ENCODE results near the gene IL17RC.

IL17RC gene

GRCh38 chr3:9886328-9886727 lies 30.6 kb upstream of the IL17RC start:
- Histone ChIP-seq H3K9me2 (ENCODE audit: low read depth, low read length) (no peaks in the 10 kb centered on the region), H3F3A (ENCODE audit: insufficient read depth, low read length) (no peaks in the 10 kb centered on the region), H3K4me3 (ENCODE audit: low read depth, low read length, poor library complexity, severe bottlenecking) (no peak overlapping the region), H3K4me2 (ENCODE audit: low read length) (no peak overlapping the region), H3K79me2 (ENCODE audit: insufficient read depth, low read length) (peaks cover 7% of the 10 kb centered on the region), H3K4me1 (ENCODE audit: insufficient read depth, low read length, severe bottlenecking) (peaks cover 9% of the 10 kb centered on the region), H2AFZ (ENCODE audit: low read length) (no peak overlapping the region), H3K36me3 (ENCODE audit: insufficient read depth, low read length) (no peaks in the 10 kb centered on the region), H3K9ac (ENCODE audit: low read length) (no peak overlapping the region), H3K27me3 (ENCODE audit: insufficient read depth, low read length) (peaks cover 4% of the 10 kb centered on the region; the same call in 1 of the 2 replicates), H3K9me3 (ENCODE audit: low read length) (no peaks in the 10 kb centered on the region), H3K27ac (ENCODE audit: low read depth, low read length, poor library complexity, severe bottlenecking) (no peak overlapping the region), H4K20me1 (ENCODE audit: insufficient read depth, low read length) (no peaks in the 10 kb centered on the region)
- TF ChIP-seq CTCF (IDR thresholded peaks at IDR 0.05; ENCODE audit: low read length), result no peak
- TF ChIP-seq EZH2 (IDR thresholded peaks at IDR 0.05; ENCODE audit: borderline replicate concordance, low read length), result no peak

GRCh38 chr3:9887480-9887879 lies 29.4 kb upstream of the IL17RC start:
- H3K79me2 ChIP-seq (ENCODE audit: insufficient read depth, low read length), result peaks cover 12% of the 10 kb centered on the region
- H3K27ac ChIP-seq (ENCODE audit: low read depth, low read length, poor library complexity, severe bottlenecking), result no peak overlapping the region
- peaks cover 4% of the 10 kb centered on the region; the same call in 1 of the 2 replicates for H3K27me3 ChIP-seq (ENCODE audit: insufficient read depth, low read length)
- H3K9me3 ChIP-seq (ENCODE audit: low read length), result no peaks in the 10 kb centered on the region
- peaks cover 13% of the 10 kb centered on the region for H3K4me1 ChIP-seq (ENCODE audit: insufficient read depth, low read length, severe bottlenecking)
- no peak overlapping the region for H3K4me3 ChIP-seq (ENCODE audit: low read depth, low read length, poor library complexity, severe bottlenecking)
- H3K9me2 ChIP-seq (ENCODE audit: low read depth, low read length), result no peaks in the 10 kb centered on the region
- no peaks in the 10 kb centered on the region for H3F3A ChIP-seq (ENCODE audit: insufficient read depth, low read length)
- H3K9ac ChIP-seq (ENCODE audit: low read length), result no peak overlapping the region
- no peak overlapping the region for H2AFZ ChIP-seq (ENCODE audit: low read length)
- H3K4me2 ChIP-seq (ENCODE audit: low read length), result no peak overlapping the region
- H3K36me3 ChIP-seq (ENCODE audit: insufficient read depth, low read length), result peaks cover 3% of the 10 kb centered on the region
- TF ChIP-seq CTCF (IDR thresholded peaks at IDR 0.05; ENCODE audit: low read length) (no peak), EZH2 (IDR thresholded peaks at IDR 0.05; ENCODE audit: borderline replicate concordance, low read length) (no peak)
- H4K20me1 ChIP-seq (ENCODE audit: insufficient read depth, low read length), result no peaks in the 10 kb centered on the region

- no peaks in the 10 kb centered on the region for H4K20me1 ChIP-seq (ENCODE audit: insufficient read depth, low read length)
- H3K4me1 ChIP-seq (ENCODE audit: insufficient read depth, low read length, severe bottlenecking), result peaks cover 13% of the 10 kb centered on the region
- no peaks in the 10 kb centered on the region for H3F3A ChIP-seq (ENCODE audit: insufficient read depth, low read length)
- H3K27ac ChIP-seq (ENCODE audit: low read depth, low read length, poor library complexity, severe bottlenecking), result no peak overlapping the region
- no peaks in the 10 kb centered on the region for H3K9me2 ChIP-seq (ENCODE audit: low read depth, low read length)
- H3K9me3 ChIP-seq (ENCODE audit: low read length), result no peaks in the 10 kb centered on the region
- H3K4me2 ChIP-seq (ENCODE audit: low read length), result no peak overlapping the region
- H3K79me2 ChIP-seq (ENCODE audit: insufficient read depth, low read length), result peaks cover 12% of the 10 kb centered on the region
- H3K27me3 ChIP-seq (ENCODE audit: insufficient read depth, low read length), result peaks cover 4% of the 10 kb centered on the region; the same call in 1 of the 2 replicates
- peaks cover 14% of the 10 kb centered on the region for H3K36me3 ChIP-seq (ENCODE audit: insufficient read depth, low read length)
- H2AFZ ChIP-seq (ENCODE audit: low read length), result no peak overlapping the region
- no peak overlapping the region for H3K9ac ChIP-seq (ENCODE audit: low read length)
- no peak overlapping the region for H3K4me3 ChIP-seq (ENCODE audit: low read depth, low read length, poor library complexity, severe bottlenecking)
- TF ChIP-seq EZH2 (IDR thresholded peaks at IDR 0.05; ENCODE audit: borderline replicate concordance, low read length) (no peak), CTCF (IDR thresholded peaks at IDR 0.05; ENCODE audit: low read length) (no peak)
These were observed 28.4 kb upstream of the IL17RC start for GRCh38 chr3:9888540-9888939.
